Prostate gland (tissue), 2 donors: ENCODE results near the gene SIPA1.

Source experiments
- POLR2A ChIP-seq: fragments of 450-650 bp; IDR thresholded peaks from one replicate; pipeline ENCODE4 v1.6.1; 2016; ENCODE audit warnings: antibody characterized with exemption, mild to moderate bottlenecking
- TF ChIP-seq, protein P1 (sequence below), 4 experiments: fragments of 200-600 bp in 2 of 4; fragments of 450-650 bp in 2 of 4; sonication (generic) in 2 of 4; IDR thresholded peaks; 1 replicate in 3 of 4; 2 replicates in 1 of 4; pipeline ENCODE4 v1.5.1; 2016 to 2019; ENCODE audit warnings: antibody characterized with exemption in 4 of 4, mild to moderate bottlenecking in 2 of 4, moderate library complexity in 2 of 4

DNA sequence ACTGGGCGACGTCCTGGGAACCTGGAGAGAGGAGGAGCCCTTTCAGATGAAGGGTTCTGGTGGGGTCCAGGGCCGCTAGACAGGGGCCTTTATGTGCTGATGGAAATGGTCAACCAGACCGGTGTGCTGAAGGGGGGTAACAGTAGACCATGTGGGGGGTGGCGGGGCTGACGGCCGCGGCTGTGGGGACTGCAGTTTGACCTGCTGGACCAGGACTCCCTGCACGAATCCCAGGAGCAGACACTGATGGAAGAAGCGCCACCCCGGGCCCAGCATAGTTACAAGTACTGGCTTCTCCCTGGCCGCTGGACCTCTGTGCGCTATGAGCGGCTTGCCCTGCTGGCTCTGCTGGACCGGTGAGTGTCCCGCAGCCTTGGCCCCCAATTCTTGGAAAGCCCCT is 15.9 kb upstream of the SIPA1 start:
- TF ChIP-seq, protein P1, sequence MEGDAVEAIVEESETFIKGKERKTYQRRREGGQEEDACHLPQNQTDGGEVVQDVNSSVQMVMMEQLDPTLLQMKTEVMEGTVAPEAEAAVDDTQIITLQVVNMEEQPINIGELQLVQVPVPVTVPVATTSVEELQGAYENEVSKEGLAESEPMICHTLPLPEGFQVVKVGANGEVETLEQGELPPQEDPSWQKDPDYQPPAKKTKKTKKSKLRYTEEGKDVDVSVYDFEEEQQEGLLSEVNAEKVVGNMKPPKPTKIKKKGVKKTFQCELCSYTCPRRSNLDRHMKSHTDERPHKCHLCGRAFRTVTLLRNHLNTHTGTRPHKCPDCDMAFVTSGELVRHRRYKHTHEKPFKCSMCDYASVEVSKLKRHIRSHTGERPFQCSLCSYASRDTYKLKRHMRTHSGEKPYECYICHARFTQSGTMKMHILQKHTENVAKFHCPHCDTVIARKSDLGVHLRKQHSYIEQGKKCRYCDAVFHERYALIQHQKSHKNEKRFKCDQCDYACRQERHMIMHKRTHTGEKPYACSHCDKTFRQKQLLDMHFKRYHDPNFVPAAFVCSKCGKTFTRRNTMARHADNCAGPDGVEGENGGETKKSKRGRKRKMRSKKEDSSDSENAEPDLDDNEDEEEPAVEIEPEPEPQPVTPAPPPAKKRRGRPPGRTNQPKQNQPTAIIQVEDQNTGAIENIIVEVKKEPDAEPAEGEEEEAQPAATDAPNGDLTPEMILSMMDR (IDR thresholded peaks at IDR 0.05) = no peak
- no peak for TF ChIP-seq POLR2A
